Activated gamma-delta T cell treated with Interleukin-2 at 50 U/mL for 16 hours (primary cell): ENCODE results near the gene MRPL41.
"Not testable (repeated sequence)": the region's sequence is repeated elsewhere in the genome, so short reads cannot be mapped to it uniquely, and the experiment has no call there.

ENCODE experiments used
- DNase-seq: peaks from one replicate; pipeline ENCODE4 v3.0.0-alpha.2; 2020

The MRPL41 gene

GRCh38 chr9:137522746-137523455 is 28.8 kb upstream of the MRPL41 start:
- DNase-seq, result no peak

GRCh38 chr9:137524161-137524980 is 27.3 kb upstream of the MRPL41 start:
- no peak for DNase-seq

- DNase-seq, result no peak
These were observed 26.7 kb upstream of the MRPL41 start for GRCh38 chr9:137524981-137525317.

DNA sequence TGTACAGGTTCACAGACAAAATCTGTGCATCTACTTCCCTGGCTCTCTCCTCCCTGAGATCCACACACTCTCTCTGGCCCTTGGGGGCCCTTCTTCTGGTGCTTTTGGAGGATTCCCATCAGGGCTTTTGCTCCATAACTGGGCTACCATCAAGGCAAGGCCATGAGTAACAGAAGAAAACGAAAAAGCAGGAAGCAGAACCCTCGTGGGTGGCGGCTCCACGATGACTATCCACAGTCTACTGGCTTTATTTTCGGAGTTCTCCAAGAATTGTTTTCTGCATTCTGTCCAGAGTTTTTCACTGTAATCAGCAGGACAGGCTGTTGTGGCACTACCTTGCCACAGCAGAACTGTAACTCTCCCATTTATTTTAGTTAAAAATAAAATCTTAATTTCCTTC is 21.3 kb upstream of the MRPL41 start:
- no peak for DNase-seq

DNA sequence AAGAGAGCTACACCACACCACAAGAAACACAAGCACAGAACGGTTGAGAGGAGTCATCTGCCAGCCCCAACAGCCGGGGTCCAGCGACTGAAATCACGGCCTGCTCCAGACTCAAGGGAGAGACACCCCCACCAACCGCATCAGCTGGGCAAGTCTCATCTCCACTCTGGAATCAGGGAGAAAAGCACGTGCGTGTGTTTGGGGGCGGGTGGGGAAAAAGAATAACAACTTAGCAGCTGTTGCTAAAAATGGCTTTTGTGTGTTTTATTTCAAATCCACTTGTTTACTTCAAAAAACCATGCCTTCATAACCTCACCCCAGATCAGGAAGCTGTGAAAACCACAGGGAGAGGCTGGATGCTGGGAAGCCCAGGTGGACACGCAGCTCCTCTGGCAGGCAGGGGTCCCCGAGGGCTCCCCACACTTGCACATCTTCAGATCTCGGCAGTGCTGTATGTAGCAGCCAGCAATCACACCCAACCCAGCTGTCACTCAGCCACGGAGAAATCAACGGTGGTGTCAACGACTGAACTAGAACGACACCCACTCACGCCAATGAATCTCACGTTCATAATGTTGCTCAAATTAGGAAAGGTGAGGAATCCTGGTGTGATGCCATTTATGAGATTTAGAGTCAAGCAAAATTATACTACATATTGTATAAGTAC is 20.4 kb upstream of the MRPL41 start:
- no peak for DNase-seq

- DNase-seq, result not testable (repeated sequence)
These were observed 18.7 kb upstream of the MRPL41 start for GRCh38 chr9:137532891-137533468.

DNA sequence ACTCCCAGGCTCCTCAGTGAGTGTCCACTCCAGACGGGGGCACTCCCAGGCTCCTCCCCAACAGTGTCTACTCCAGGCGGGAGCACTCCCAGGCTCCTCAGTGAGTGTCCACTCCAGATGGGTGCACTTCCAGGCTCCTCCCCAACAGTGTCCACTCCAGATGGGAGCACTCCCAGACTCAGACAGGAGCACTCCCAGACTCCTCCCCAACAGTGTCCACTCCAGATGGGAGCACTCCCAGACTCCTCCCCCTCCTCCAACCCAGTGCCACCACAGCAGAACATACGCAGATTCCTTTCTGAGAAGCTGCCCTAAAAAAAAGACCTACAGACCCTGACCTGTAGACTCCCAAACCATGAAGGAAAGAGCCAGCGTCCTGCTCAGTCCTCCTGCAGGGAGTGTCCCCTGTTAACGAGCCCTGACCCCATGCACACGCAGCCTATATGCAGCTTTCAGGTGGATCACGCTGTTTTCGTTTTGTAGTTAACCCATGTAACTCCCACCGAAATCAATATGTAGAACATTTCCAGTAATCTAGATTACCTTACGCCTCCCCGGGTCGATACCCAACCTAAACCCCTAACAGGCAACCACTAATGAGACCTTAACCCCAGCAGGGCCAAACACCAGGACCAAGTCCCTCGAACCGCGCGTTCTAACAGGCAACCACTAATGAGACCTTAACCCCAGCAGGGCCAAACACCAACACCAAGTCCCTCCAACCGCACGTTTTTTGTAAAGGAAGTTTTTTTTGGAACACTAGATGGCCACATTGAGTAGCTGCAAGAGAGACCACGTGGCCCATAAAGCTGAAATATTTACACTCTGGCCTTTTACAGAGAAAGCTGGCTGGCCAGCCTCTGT is 17.2 kb upstream of the MRPL41 start:
- no peak for DNase-seq

DNA sequence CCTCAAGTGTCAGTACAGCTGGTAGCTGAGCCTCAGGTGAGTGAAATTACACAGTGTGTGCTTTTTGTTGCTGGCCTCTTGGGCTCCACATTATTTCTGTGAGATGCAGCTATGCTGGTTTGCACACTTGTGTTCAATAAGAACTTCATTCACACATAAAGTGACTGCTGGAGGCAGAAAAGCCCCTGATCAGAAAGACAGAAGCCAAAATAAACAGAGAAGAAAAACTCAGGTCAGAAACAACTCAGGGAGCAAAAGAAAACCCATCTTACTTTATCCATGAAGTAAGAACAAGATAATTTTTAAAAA is 16.6 kb upstream of the MRPL41 start:
- no peak for DNase-seq

GRCh38 chr9:137536594-137537131 is 15.0 kb upstream of the MRPL41 start:
- not testable (repeated sequence) for DNase-seq

DNA sequence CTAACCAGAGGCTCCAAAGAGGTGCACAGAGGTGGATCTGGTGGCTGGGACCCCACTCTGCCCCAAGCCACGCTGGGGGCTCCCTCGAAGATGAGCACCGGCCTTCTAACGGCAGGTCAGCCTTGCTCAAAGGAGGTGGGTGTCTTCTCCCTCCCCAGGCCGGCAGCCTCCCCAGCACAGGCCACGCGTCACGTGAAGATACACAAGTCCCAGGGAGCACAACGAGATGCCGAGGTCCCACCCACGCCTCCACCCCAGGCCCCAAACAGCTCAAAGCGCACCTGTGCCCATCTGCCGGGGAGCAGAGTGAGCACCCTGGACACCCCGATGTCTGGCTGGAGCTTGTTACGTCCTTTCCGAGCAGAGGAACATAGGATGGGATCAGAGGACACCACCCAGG is 13.6 kb upstream of the MRPL41 start:
- DNase-seq, result no peak

DNA sequence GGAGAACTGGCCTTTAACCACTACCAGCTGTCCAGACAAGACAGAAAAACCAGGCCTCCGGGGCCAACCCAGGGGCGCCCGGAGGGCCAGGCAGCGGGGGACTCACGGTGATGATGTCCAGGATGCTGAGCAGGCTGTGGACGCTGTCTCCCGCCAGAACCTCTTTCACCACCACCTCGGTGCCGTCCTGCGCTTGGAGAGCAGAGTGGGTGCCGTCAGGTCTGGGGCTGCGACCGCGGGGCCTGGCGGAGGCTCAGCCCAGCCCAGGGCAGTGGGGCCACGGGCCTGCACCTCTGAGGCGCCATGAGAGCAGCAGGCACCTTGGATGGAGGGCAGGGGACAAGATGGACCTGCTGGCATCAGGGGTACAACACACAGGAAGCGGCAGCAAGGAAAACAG is 11.1 kb upstream of the MRPL41 start:
- DNase-seq, result no peak

DNA sequence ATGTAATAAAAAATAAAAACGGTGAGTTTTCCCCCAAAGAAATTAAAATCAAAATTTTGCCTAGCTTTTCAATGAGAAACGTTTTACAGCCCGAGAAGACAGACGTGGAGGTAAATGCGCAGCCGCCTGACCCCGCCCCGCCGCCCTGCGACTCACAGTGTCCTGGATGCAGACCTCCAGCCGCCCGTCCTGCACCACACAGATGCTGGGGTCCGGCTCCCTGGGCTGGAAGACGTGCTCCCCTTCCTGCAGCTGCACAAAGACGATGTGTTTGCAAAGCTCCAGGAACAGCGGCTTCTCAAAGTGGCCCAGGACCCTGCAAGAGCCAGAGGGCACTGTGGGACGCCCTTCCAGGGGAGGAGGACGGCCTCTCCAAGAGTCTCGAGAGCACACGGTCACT is 9.2 kb upstream of the MRPL41 start:
- no peak for DNase-seq

- DNase-seq, result no peak
These were observed 8.3 kb upstream of the MRPL41 start for GRCh38 chr9:137543237-137543963.

- no peak for DNase-seq
These were observed 7.4 kb upstream of the MRPL41 start for GRCh38 chr9:137544176-137544760.

DNA sequence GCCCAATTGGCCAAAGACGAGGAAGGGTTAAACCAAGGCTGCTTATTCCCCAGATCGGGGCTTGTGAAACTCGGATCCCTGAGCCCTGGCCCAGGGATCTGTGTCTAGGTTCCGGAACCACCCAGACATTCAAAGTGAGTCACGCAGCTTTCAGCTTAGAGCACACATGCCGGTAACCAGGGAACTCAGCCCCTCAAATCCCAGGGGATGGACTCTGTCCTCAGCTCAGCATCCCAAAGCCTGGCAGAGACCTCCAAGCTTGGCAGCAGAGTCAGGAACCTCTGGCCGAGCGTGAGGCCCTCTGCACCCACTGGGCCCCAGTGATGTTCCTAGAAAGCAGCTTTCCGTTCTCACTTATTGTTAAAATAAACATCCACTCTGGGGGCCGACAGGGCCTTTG is 6.6 kb upstream of the MRPL41 start:
- DNase-seq, result no peak

DNA sequence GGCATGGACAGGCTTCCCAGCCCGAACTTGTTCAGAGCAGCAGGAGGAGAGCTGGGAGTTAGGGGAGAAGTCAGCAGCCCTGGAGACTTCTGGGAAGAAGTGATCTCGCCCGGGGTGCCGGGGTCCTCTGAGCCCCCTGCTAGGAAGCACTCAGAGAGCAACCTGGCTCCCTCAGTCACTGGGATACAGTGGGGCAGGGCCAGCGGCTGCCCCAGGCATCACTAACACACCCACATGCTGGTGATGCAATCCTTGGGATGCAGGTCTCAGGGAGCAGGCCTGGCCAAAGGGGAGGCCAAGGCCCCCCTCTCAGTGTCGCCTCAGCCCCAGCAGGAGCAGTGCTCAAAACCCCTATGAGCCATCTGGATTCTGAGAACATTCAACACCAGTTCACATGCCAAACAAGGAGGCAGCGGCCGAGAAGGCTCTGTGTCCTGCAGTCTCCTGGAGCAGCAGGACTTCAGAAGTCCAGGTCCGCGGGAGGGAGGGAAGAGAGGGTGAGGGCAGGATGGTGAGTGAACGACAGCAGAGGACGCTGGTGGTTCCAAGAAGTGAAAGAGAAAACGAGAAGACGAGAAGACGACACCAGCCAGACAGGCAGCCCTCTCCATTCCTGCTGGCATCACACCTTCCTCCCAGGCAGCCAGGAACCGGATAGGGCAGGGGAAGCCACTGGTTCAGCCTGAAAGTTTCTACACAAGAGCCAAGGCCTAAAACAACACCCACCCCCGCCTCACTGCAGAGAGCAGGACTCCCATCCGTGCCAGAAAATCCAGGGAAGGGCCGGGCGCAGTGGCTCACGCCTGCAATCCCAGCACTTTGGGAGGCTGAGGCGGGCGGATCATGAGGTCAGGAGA is 3.8 kb upstream of the MRPL41 start:
- DNase-seq, result no peak

- peak; percentile 42 for DNase-seq
These were observed 1.5 kb upstream of the MRPL41 start, which contains the start of gene PNPLA7 for GRCh38 chr9:137550231-137550621. TSS of gene PNPLA7 (minus strand) at chr9:137550402. CDS start at chr9:137550197, 205 bp downstream.

DNA sequence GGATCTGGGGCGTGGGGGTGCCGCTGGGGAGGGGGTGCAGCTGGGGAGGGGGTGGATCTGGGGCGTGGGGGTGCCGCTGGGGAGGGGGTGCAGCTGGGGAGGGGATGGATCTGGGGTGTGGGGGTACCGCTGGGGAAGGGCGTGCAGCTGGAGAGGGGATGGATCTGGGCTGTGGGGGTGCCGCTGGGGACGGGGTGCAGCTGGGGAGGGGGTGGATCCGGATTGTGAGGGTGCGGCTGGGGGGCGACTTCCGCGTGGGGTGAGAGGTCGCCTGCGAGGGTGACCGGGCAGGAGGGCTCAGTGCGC is 768 bp upstream of the MRPL41 start:
- DNase-seq, result not testable (repeated sequence)

GRCh38 chr9:137552022-137552768 is 516 bp downstream of the MRPL41 start:
- DNase-seq, result no peak

GRCh38 chr9:137553654-137554053 is 2.0 kb downstream of the MRPL41 start:
- not testable (repeated sequence) for DNase-seq
